ENCODE results near the gene PHAF1. TPM values are rescaled to one million over a fixed set of nuclear protein-coding genes. Genes with fewer than 3 reads are reported as not detected.
A peak's percentile ranks its signal among the peaks of the same experiment; 100 is the strongest.

PHAF1 gene
- total and polyA plus RNA-seq, 2 of the 8 experiments (the other 6 are each of a cell fraction or from before 2014, with no cell fraction given), result 18.6 to 26.4 TPM

- TF ChIP-seq CHD7 (IDR thresholded peaks at IDR 0.05; ENCODE audit: insufficient replicate concordance, low read length) (no peak), MAX (IDR thresholded peaks at IDR 0.05) (peak; percentile 70), TEAD4 (IDR thresholded peaks at IDR 0.05; ENCODE audit: low read depth, low read length) (no peak), ATF2 (IDR thresholded peaks at IDR 0.05; ENCODE audit: low read length) (no peak), ASH2L (IDR thresholded peaks at IDR 0.05; ENCODE audit: low read length) (no peak), PHF8 (conservative IDR thresholded peaks at IDR 0.05; ENCODE audit: low read depth, low read length) (no peak)
Measured at GRCh38 chr16:67164599-67165061, 54.9 kb downstream of the PHAF1 start, which contains the start of gene HSF4 (continued).

Data from H1 (cell line).